A673 (cell line): ENCODE data around the gene EEFSEC.

Source experiments
- EZH2 ChIP-seq: fragments of 200-600 bp; sonication (generic); IDR thresholded peaks from 2 replicates; pipeline ENCODE4 v1.6.1; 2017; ENCODE audit warnings: borderline replicate concordance, low read depth, mild to moderate bottlenecking, mixed read lengths, antibody characterized with exemption, low read length; ENCODE audit not compliant: poor library complexity, severe bottlenecking
- TF ChIP-seq, protein P1 (sequence below): fragments of 300-800, 200-600 bp; sonication (generic); conservative IDR thresholded peaks from 2 replicates; pipeline ENCODE4 v1.5.1; 2017; ENCODE audit warnings: low read depth, mild to moderate bottlenecking, antibody characterized with exemption, low read length, moderate library complexity, mixed read lengths

DNA sequence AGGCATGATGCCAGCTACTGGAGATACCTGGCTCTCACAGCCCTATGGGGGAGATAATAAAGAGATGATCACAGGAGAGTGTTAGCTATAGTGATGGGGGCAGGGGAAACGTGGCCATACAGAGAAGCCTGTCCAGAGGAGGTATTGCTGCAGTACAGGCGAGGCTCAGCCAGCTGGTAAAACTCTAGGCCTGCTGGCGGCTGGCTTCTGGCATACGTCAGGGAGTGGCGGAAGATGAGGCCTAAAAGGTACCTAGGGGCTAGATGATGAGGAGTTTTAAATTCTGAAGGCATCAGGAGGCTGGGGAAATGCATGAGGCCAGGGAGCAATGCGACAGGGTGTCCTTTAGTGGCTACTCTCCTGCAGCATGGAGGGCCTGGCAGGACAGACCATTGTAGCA lies 110.7 kb downstream of the EEFSEC start:
- TF ChIP-seq, protein P1, sequence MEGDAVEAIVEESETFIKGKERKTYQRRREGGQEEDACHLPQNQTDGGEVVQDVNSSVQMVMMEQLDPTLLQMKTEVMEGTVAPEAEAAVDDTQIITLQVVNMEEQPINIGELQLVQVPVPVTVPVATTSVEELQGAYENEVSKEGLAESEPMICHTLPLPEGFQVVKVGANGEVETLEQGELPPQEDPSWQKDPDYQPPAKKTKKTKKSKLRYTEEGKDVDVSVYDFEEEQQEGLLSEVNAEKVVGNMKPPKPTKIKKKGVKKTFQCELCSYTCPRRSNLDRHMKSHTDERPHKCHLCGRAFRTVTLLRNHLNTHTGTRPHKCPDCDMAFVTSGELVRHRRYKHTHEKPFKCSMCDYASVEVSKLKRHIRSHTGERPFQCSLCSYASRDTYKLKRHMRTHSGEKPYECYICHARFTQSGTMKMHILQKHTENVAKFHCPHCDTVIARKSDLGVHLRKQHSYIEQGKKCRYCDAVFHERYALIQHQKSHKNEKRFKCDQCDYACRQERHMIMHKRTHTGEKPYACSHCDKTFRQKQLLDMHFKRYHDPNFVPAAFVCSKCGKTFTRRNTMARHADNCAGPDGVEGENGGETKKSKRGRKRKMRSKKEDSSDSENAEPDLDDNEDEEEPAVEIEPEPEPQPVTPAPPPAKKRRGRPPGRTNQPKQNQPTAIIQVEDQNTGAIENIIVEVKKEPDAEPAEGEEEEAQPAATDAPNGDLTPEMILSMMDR = no peak
- TF ChIP-seq EZH2 = no peak
